GM12878 (cell line): ENCODE data around the gene MYLIP. TPM values are rescaled to one million over a fixed set of nuclear protein-coding genes. Genes with fewer than 3 reads are reported as not detected.
A peak's percentile ranks its signal among the peaks of the same experiment; 100 is the strongest.

Experiments used
- ATAC-seq: fragments of 200-7000 bp; cut with Tn5 transposase; 3 replicates; pipeline ENCODE4 v1.9.1; 2020; ENCODE audit warnings: mild to moderate bottlenecking, moderate library complexity
- BruUV-seq: library from RNA; stranded (reverse); fragments of 400-500 nt; replicated peaks from 2 replicates; lab custom pipeline; 2021; lab: Mats Ljungman, UMichigan
- CTCF ChIA-PET: fragments of 300-600 bp; sonication (Branson Sonifier 250); formaldehyde crosslinking; extraction: SDS; loops from one replicate; lab custom pipeline; 2021; ENCODE audit warnings: inconsistent platforms; lab: Yijun Ruan, JAX
- POLR2A ChIA-PET: fragments of 350-600 bp; formaldehyde crosslinking; extraction: SDS; loops from one replicate; lab custom pipeline; 2021; ENCODE audit warnings: inconsistent platforms; lab: Charles Lee
- RAD21 ChIA-PET: fragments of 300-600 bp; sonication (Branson Sonifier 250); formaldehyde crosslinking; loops from one replicate; lab custom pipeline; 2023; ENCODE audit warnings: antibody characterized with exemption; ENCODE audit not compliant: unreplicated experiment; lab: Charles Lee
- SMC1A ChIA-PET: fragments of 300-600 bp; sonication (Branson Sonifier 250); formaldehyde crosslinking; loops from one replicate; lab custom pipeline; 2023; ENCODE audit not compliant: unreplicated experiment, uncharacterized antibody; lab: Charles Lee
- DNase-seq: peaks from one replicate; pipeline ENCODE4 v3.0.0-alpha.2; 2011; ENCODE audit warnings: low read depth, low spot score
- FAIRE-seq: peaks from 3 replicates; lab custom pipeline; 2011; peaks lifted over from hg19 to GRCh38; lab: Jason Lieb, UNC
- H2AFZ ChIP-seq: 2 replicates; pipeline ENCODE4 v1.6.0; 2011; ENCODE audit warnings: low read depth, low read length, control low read depth; ENCODE audit not compliant: control insufficient read depth
- H3K27ac ChIP-seq: 2 replicates; pipeline ENCODE4 v1.5.1; 2011; ENCODE audit warnings: control low read depth; ENCODE audit not compliant: control insufficient read depth, insufficient read depth
- H3K27me3 ChIP-seq, 2 experiments: replicated peaks in 1 of 2; 2 replicates each; pipeline versions ENCODE4 v1.6.0 to v1.6.1; 2011; ENCODE audit warnings: low read length in 1 of 2; ENCODE audit not compliant: control insufficient read depth in 2 of 2, insufficient read depth in 2 of 2
- H3K36me3 ChIP-seq, 2 experiments: 2 replicates each; pipeline ENCODE4 v1.5.1; 2011; ENCODE audit warnings: low read length in 1 of 2; ENCODE audit not compliant: control insufficient read depth in 2 of 2, insufficient read depth in 2 of 2
- H3K4me1 ChIP-seq: 2 replicates; pipeline ENCODE4 v1.6.1; 2011; ENCODE audit warnings: mild to moderate bottlenecking, low read length, moderate library complexity, mixed read lengths; ENCODE audit not compliant: control insufficient read depth, insufficient read depth
- H3K4me2 ChIP-seq: 2 replicates; pipeline ENCODE4 v1.6.0; 2011; ENCODE audit warnings: control low read depth; ENCODE audit not compliant: control insufficient read depth, insufficient read depth
- H3K4me3 ChIP-seq: fragments of 200-600 bp; sonication (generic); 2 replicates; pipeline ENCODE4 v1.5.1; 2016
- H3K79me2 ChIP-seq: 2 replicates; pipeline ENCODE4 v1.6.0; 2011; ENCODE audit warnings: low read length; ENCODE audit not compliant: control insufficient read depth, insufficient read depth
- H3K9ac ChIP-seq: 2 replicates; pipeline ENCODE4 v1.8.0; 2011; ENCODE audit warnings: low read length, control low read depth, mixed read lengths; ENCODE audit not compliant: control insufficient read depth, insufficient read depth
- H3K9me3 ChIP-seq: replicated peaks from 3 replicates; pipeline ENCODE4 v1.5.1; 2011; ENCODE audit warnings: mild to moderate bottlenecking, low read length; ENCODE audit not compliant: control insufficient read depth, insufficient read depth
- H4K20me1 ChIP-seq: 2 replicates; pipeline ENCODE4 v1.6.0; 2011; ENCODE audit not compliant: control insufficient read depth, insufficient read depth
- CREM ChIP-seq: IDR thresholded peaks from 2 replicates; pipeline ENCODE4 v1.6.1; 2014; ENCODE audit warnings: antibody characterized with exemption, low read depth
- IKZF2 ChIP-seq, 2 experiments: fragments of 450-650 bp; IDR thresholded peaks; 2 replicates each; pipeline ENCODE4 v1.6.1; 2017; ENCODE audit warnings: mild to moderate bottlenecking in 2 of 2, moderate library complexity in 2 of 2
- MTA3 ChIP-seq: IDR thresholded peaks from 2 replicates; pipeline ENCODE4 v1.6.1; 2012; ENCODE audit warnings: low read length, inconsistent platforms, borderline replicate concordance
- NR2C1 ChIP-seq: fragments of 450-650 bp; IDR thresholded peaks from 2 replicates; pipeline ENCODE4 v1.6.1; 2017; ENCODE audit warnings: antibody characterized with exemption, mild to moderate bottlenecking, moderate library complexity
- NR2C2 ChIP-seq: IDR thresholded peaks from 2 replicates; pipeline ENCODE4 v1.6.1; 2011; ENCODE audit warnings: borderline replicate concordance, low read depth; ENCODE audit not compliant: control insufficient read depth, insufficient read length
- NR2F1 ChIP-seq: fragments of 450-650 bp; conservative IDR thresholded peaks from 2 replicates; pipeline ENCODE4 v1.6.1; 2017; ENCODE audit warnings: mild to moderate bottlenecking
- SIX5 ChIP-seq: IDR thresholded peaks from 2 replicates; pipeline ENCODE4 v1.6.1; 2011; ENCODE audit warnings: mild to moderate bottlenecking, low read depth, low read length, moderate library complexity; ENCODE audit not compliant: severe bottlenecking
- SUZ12 ChIP-seq: fragments of 200-600 bp; sonication (generic); IDR thresholded peaks from one replicate; pipeline ENCODE4 v1.6.1; 2018; ENCODE audit warnings: antibody characterized with exemption, mild to moderate bottlenecking; ENCODE audit not compliant: unreplicated experiment
- WRNIP1 ChIP-seq: IDR thresholded peaks from 2 replicates; pipeline ENCODE4 v1.6.1; 2011; ENCODE audit warnings: low read depth, low read length, improper control_type of control experiment, borderline replicate concordance
- YBX1 ChIP-seq: fragments of 450-650 bp; IDR thresholded peaks from 2 replicates; pipeline ENCODE4 v1.6.1; 2016; ENCODE audit warnings: antibody characterized with exemption
- WGBS: methylation state at CpG from one replicate; pipeline ENCODE4 v1.1.6; 2016; ENCODE audit warnings: low lambda C conversion rate; ENCODE audit not compliant: insufficient replicate concordance, insufficient coverage; ENCODE audit errors: missing lambda C conversion rate; 5-methylcytosine and 5-hydroxymethylcytosine counted together
- in situ Hi-C: fragments of 300-500 bp; cut with MboI; formaldehyde crosslinking; loops from 9 replicates; pipeline ENCODE4 v1.14.3; 2018; ENCODE audit warnings: mixed read lengths
- intact Hi-C: fragments of 100-400 bp; cut with micrococcal nuclease; formaldehyde crosslinking; loops from one replicate; pipeline ENCODE4 v1.14.2; 2022; ENCODE audit not compliant: unreplicated experiment
- polyA plus RNA-seq, 11 experiments: library from polyadenylated mRNA; depleted of rRNA in 4 of 11; unstranded in 6 of 11; stranded (reverse) in 5 of 11; fragments of >200 nt; fragmentation: Nextera tagmentation in 4 of 11; fragmentation: Illumina TruSeq in 1 of 11; extraction: Ambion mirVana in 4 of 11; extraction: Trizol in 1 of 11; gene quantifications; 1 replicate in 1 of 11; 2 replicates in 10 of 11; pipeline versions ENCODE4 v1.2.1 to v1.2.3, GENCODE V29; 2011 to 2016; ENCODE audit warnings: inconsistent platforms in 2 of 11, missing spikeins in 2 of 11, low read depth in 1 of 11
- total RNA-seq, 4 experiments: library from RNA; depleted of rRNA in 3 of 4; stranded (reverse); fragments of >200 nt in 3 of 4; fragmentation: Illumina TruSeq in 1 of 4; extraction: Trizol in 1 of 4; gene quantifications; 2 replicates each; pipeline versions ENCODE4 v1.2.1 to v1.2.3, GENCODE V29; 2013 to 2021
- TF ChIP-seq, protein P1 (sequence below): fragments of 450-650 bp; IDR thresholded peaks from 2 replicates; pipeline ENCODE4 v1.6.1; 2017; ENCODE audit warnings: mild to moderate bottlenecking, moderate library complexity

The MYLIP gene
- total and polyA plus RNA-seq, 10 of the 15 experiments (the other 5 are each of a cell fraction or from before 2014, with no cell fraction given) = 5.3 to 123 (median 12.5) TPM

DNA sequence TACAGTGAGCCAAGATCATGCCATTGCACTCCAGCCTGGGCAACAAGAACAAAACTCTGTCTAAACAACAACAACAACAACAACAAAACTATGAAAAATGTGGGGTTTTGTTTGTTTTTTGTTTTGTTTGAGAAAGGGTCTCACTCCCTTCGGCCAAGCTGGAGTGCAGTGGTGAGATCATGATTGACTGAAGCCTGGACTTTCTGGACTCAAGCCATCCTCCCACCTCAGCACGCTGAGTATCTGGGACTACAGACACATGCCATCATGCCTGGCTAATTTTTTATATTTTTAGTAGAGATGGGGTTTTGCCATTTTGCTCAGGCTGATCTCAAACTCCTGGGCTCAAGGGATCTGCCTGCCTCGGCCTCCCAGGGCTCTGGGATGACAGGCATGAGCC lies 2.8 kb upstream of the MYLIP start (continued):
- TF ChIP-seq, protein P1, sequence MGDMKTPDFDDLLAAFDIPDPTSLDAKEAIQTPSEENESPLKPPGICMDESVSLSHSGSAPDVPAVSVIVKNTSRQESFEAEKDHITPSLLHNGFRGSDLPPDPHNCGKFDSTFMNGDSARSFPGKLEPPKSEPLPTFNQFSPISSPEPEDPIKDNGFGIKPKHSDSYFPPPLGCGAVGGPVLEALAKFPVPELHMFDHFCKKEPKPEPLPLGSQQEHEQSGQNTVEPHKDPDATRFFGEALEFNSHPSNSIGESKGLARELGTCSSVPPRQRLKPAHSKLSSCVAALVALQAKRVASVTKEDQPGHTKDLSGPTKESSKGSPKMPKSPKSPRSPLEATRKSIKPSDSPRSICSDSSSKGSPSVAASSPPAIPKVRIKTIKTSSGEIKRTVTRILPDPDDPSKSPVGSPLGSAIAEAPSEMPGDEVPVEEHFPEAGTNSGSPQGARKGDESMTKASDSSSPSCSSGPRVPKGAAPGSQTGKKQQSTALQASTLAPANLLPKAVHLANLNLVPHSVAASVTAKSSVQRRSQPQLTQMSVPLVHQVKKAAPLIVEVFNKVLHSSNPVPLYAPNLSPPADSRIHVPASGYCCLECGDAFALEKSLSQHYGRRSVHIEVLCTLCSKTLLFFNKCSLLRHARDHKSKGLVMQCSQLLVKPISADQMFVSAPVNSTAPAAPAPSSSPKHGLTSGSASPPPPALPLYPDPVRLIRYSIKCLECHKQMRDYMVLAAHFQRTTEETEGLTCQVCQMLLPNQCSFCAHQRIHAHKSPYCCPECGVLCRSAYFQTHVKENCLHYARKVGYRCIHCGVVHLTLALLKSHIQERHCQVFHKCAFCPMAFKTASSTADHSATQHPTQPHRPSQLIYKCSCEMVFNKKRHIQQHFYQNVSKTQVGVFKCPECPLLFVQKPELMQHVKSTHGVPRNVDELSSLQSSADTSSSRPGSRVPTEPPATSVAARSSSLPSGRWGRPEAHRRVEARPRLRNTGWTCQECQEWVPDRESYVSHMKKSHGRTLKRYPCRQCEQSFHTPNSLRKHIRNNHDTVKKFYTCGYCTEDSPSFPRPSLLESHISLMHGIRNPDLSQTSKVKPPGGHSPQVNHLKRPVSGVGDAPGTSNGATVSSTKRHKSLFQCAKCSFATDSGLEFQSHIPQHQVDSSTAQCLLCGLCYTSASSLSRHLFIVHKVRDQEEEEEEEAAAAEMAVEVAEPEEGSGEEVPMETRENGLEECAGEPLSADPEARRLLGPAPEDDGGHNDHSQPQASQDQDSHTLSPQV = no peak
- no peak for TF ChIP-seq CREM
- TF ChIP-seq MTA3 = no peak
- TF ChIP-seq SIX5 = no peak

DNA sequence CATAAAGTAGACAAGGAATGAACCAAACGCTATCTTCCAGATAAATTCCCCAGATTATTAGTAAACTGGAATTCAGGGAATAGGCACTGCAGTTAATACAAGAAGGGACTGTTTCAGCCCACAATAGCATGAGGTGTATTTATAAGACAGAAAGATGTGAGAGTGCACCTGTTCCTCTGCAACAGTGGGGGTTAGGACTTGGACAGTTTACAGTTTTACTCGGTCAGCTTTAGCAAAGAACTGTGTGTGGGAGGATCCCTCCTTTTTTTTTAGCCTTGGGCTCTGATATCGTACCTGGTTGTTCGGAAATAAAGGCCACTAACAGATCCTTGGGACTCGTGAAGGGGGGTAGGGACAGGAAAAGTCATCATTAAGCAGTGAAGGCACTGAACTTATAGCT lies 2.0 kb upstream of the MYLIP start:
- RAD21 ChIA-PET = interaction anchor here (1.2 to 8.7 kb wide), 10 partner anchors 11 to 444 kb away, joined by 4 to 220 read pairs (median 13); no protein-coding TSS in a partner anchor
- SMC1A ChIA-PET = interaction anchor here (0.7 to 8.7 kb wide), 21 partner anchors 11 to 432 kb away, joined by 3 to 184 read pairs (median 3); no protein-coding TSS in a partner anchor
- DNase-seq (no peak), ATAC-seq (no peak), FAIRE-seq (no peak)
- no peaks in the 10 kb centered on the region for H3K9me3 ChIP-seq
- H2AFZ ChIP-seq = no peak overlapping the region
- CTCF ChIA-PET = interaction anchor here (0.7 to 11.2 kb wide), 12 partner anchors 23 to 432 kb away, joined by 3 to 131 read pairs (median 4); no protein-coding TSS in a partner anchor
- intact Hi-C loops (loop anchor here (5.0 kb wide), 1 partner anchor 85 kb away; no protein-coding TSS in a partner anchor), in situ Hi-C loops (loop anchor here (5.0 kb wide), 1 partner anchor 435 kb away; no protein-coding TSS in a partner anchor)
- WGBS = 64% methylated on average over 5 of the region's 5 CpGs
- no peak overlapping the region for H3K4me3 ChIP-seq
- H3K27me3 ChIP-seq = no peaks in the 10 kb centered on the region; a peak in 1 of 4 replicates
- no peak for TF ChIP-seq YBX1
- no peak for TF ChIP-seq NR2C1
- TF ChIP-seq NR2C2 = no peak
- 0 out of 4 replicates have a peak, but pooled peaks of 1 of the 2 experiments have one; percentile 16 for TF ChIP-seq IKZF2 (IDR thresholded peaks at IDR 0.05)
- no peak for TF ChIP-seq NR2F1
- no peak for TF ChIP-seq SUZ12
- TF ChIP-seq WRNIP1 = no peak
- POLR2A ChIA-PET = interaction anchor here (0.7 to 5.6 kb wide), 6 partner anchors 42 to 435 kb away, joined by 3 to 53 read pairs (median 4); no protein-coding TSS in a partner anchor
- peaks cover 6% of the 10 kb centered on the region for H3K4me1 ChIP-seq
- H3K79me2 ChIP-seq = peaks cover 29% of the 10 kb centered on the region
- no peaks in the 10 kb centered on the region for H3K36me3 ChIP-seq
- no peak overlapping the region for H3K4me2 ChIP-seq
- BruUV-seq = no TSS peak
- no peak overlapping the region for H3K9ac ChIP-seq
- peaks cover 5% of the 10 kb centered on the region; the same call in 1 of the 2 replicates for H4K20me1 ChIP-seq
- no peak overlapping the region for H3K27ac ChIP-seq
